Activated T-helper 2 cell treated with anti-CD3 and anti-CD28 coated beads, Interferon-gamma antibody, Interleukin-2, Interleukin-4, amounts not matched to agents 10 μg/mL and 5 μg/mL and 100 μg/mL, durations not matched to agents 14 hours and 24 hours and 36 hours (primary cell): Measurements from ENCODE around the gene GATA5. TPM values are rescaled to one million over a fixed set of nuclear protein-coding genes. Genes with fewer than 3 reads are reported as not detected.

ENCODE experiments used
- DNase-seq: peaks from one replicate; pipeline ENCODE4 v3.0.0; 2021; ENCODE audit warnings: low spot score
- H3K27ac Mint-ChIP-seq: one replicate; pipeline ENCODE4 v1.8.0; 2021; ENCODE audit warnings: mixed read lengths
- H3K27me3 Mint-ChIP-seq: one replicate; pipeline ENCODE4 v1.8.0; 2021; ENCODE audit warnings: low read depth, mixed read lengths
- H3K36me3 Mint-ChIP-seq: one replicate; pipeline ENCODE4 v1.8.0; 2021; ENCODE audit warnings: low read depth, mixed read lengths
- H3K4me1 Mint-ChIP-seq: one replicate; pipeline ENCODE4 v1.8.0; 2021; ENCODE audit warnings: low read depth, mixed read lengths
- H3K4me3 Mint-ChIP-seq: one replicate; pipeline ENCODE4 v1.8.0; 2021; ENCODE audit warnings: low read depth, mild to moderate bottlenecking, moderate library complexity, mixed read lengths
- H3K9me3 Mint-ChIP-seq: one replicate; pipeline ENCODE4 v1.8.0; 2021; ENCODE audit warnings: mixed read lengths
- intact Hi-C: fragments of 100-400 bp; cut with micrococcal nuclease; formaldehyde crosslinking; loops from one replicate; pipeline ENCODE4 v1.15.1; 2023
- total RNA-seq: library from RNA; stranded (reverse); gene quantifications from 2 replicates; pipeline ENCODE4 v1.2.3, GENCODE V29; 2022

GATA5 gene
- total RNA-seq, 1 donor from 2014 or later: not detected

GRCh38 chr20:62424249-62425107 lies 51.3 kb downstream of the GATA5 start:
- Mint-ChIP-seq H3K36me3 (no peaks in the 10 kb centered on the region), H3K4me1 (no peaks in the 10 kb centered on the region), H3K4me3 (no peak overlapping the region), H3K27me3 (no peaks in the 10 kb centered on the region), H3K9me3 (no peaks in the 10 kb centered on the region), H3K27ac (no peak overlapping the region)
- intact Hi-C loops: no loop called here
- no peak for DNase-seq

DNA sequence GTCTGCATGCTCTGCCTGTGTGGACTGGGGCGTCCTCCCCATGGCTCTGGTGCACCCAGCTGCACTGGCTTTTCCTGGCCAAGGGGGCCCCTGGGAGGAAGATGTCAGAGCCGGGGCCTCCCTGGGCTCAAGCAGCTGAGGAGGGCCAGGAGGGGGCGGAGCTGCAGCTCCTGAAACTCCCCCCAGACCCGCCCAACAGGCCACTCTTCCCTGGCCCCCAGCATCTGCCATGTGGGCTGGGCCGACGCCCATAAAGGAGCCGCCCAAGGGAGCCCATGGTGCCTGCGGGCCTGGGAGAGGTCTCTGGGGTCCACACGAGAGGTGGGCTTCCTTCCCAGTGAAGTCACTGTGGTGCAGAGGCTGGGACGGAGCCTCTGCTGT lies 52.5 kb downstream of the GATA5 start:
- H3K36me3 Mint-ChIP-seq: no peaks in the 10 kb centered on the region
- H3K4me3 Mint-ChIP-seq: no peak overlapping the region
- no peak for DNase-seq
- H3K9me3 Mint-ChIP-seq: no peaks in the 10 kb centered on the region
- H3K4me1 Mint-ChIP-seq: no peaks in the 10 kb centered on the region
- intact Hi-C loops: no loop called here
- no peaks in the 10 kb centered on the region for H3K27me3 Mint-ChIP-seq
- no peak overlapping the region for H3K27ac Mint-ChIP-seq

- no peaks in the 10 kb centered on the region for H3K9me3 Mint-ChIP-seq
- no peaks in the 10 kb centered on the region for H3K4me1 Mint-ChIP-seq
- DNase-seq: no peak
- no peak overlapping the region for H3K4me3 Mint-ChIP-seq
- H3K27ac Mint-ChIP-seq: no peak overlapping the region
- intact Hi-C loops: no loop called here
- H3K27me3 Mint-ChIP-seq: no peaks in the 10 kb centered on the region
- no peaks in the 10 kb centered on the region for H3K36me3 Mint-ChIP-seq
Measured at GRCh38 chr20:62422636-62423325, 53.0 kb downstream of the GATA5 start.

DNA sequence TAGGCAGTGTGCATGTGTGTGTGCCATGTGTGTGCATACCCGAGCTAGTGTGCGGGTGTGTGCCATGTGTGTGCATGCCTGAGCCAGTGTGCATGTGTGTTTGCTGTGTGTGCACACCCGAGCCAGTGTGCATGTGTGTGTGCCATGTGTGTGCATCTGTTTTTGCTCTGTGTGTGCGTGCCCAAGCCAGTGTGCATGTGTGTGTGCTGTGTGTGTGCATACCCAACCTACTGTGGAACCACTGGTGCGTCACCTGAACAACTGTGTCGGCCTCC lies 54.1 kb downstream of the GATA5 start:
- Mint-ChIP-seq H3K9me3 (no peaks in the 10 kb centered on the region), H3K4me1 (no peaks in the 10 kb centered on the region)

DNA sequence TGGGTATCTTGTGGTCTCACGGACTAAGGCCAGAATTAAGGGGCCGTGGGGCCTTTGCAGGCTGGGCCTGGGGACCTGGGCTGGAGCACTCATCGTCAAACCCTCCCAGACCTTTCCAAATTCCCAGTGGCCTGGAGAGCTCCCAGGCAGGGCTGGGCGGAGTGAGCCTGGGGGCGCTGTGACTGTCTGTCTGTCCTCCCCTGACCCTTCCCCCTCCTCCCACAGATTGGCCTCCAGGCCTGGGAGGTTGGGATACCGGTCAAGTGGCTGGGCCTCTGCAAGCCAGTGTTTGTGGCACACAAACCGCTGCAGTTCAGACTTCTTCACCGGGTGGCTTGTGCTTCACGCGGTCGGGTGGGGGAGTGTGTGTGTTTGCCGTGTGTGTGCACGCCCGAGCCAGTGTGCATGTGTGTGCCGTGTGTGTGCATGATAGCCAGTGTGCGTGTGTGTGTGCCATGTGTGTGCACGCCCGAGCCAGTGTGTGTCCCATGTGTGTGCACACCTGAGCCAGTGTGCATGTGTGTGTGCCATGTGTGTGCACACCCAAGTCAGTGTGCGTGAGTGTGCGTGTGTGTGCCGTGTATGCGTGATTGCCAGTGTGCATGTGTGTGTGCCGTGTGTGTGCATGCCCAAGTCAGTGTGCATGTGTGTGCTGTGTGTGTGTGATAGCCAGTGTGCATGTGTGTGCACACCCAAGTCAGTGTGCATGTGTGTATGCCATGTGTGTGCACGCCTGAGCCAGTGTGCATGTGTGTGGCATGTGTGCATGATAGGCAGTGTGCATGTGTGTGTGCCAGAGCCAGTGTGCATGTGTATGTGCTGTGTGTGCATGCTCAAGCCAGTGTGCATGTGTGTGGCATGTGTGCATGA lies 54.7 kb downstream of the GATA5 start:
- Mint-ChIP-seq H3K27ac (no peak overlapping the region), H3K27me3 (no peaks in the 10 kb centered on the region), H3K9me3 (no peaks in the 10 kb centered on the region), H3K4me1 (no peaks in the 10 kb centered on the region), H3K4me3 (no peak overlapping the region), H3K36me3 (no peaks in the 10 kb centered on the region)
- no peak for DNase-seq
- intact Hi-C loops: no loop called here

More for the DNA sequence above, 54.1 kb downstream of the GATA5 start:
- no peak for DNase-seq
- intact Hi-C loops: no loop called here
- no peaks in the 10 kb centered on the region for H3K27me3 Mint-ChIP-seq
- H3K27ac Mint-ChIP-seq: no peak overlapping the region
- no peaks in the 10 kb centered on the region for H3K36me3 Mint-ChIP-seq
- H3K4me3 Mint-ChIP-seq: no peak overlapping the region

DNA sequence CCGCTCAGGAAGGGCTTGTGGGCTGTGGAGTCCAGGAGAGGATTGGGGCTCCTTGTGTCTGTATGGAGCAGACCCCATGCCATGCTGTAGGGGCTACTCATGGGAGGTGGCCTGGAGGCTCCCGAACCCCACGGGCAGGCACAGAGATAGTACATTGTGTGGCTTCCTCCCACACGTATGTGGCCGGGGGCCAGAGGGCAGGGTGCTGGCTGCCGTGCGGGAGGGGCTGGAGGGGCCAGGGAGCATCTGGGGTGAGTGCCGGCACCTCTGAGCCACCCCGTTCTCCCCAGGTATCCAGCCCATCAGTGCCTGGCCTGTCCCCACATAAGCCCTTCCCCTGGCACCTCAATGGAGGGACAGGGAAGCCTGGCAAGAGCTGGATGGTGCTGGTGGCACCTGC lies 56.0 kb downstream of the GATA5 start:
- Mint-ChIP-seq H3K27me3 (no peaks in the 10 kb centered on the region), H3K36me3 (no peaks in the 10 kb centered on the region), H3K4me3 (no peak overlapping the region), H3K27ac (no peak overlapping the region), H3K9me3 (no peaks in the 10 kb centered on the region), H3K4me1 (no peaks in the 10 kb centered on the region)
- no peak for DNase-seq
- intact Hi-C loops: no loop called here

- Mint-ChIP-seq H3K9me3 (no peaks in the 10 kb centered on the region), H3K36me3 (no peaks in the 10 kb centered on the region), H3K27ac (no peak overlapping the region), H3K4me3 (no peak overlapping the region), H3K27me3 (no peaks in the 10 kb centered on the region), H3K4me1 (no peaks in the 10 kb centered on the region)
- intact Hi-C loops: no loop called here
- DNase-seq: no peak
Measured at GRCh38 chr20:62418709-62419487, 56.9 kb downstream of the GATA5 start.

GRCh38 chr20:62417981-62418708 lies 57.6 kb downstream of the GATA5 start:
- intact Hi-C loops: no loop called here
- DNase-seq: no peak
- Mint-ChIP-seq H3K36me3 (no peaks in the 10 kb centered on the region), H3K27ac (no peak overlapping the region), H3K9me3 (no peaks in the 10 kb centered on the region), H3K27me3 (no peaks in the 10 kb centered on the region), H3K4me1 (no peaks in the 10 kb centered on the region), H3K4me3 (no peak overlapping the region)

- Mint-ChIP-seq H3K36me3 (no peaks in the 10 kb centered on the region), H3K27me3 (no peaks in the 10 kb centered on the region)
Measured at GRCh38 chr20:62416651-62417637, 58.9 kb downstream of the GATA5 start.

DNA sequence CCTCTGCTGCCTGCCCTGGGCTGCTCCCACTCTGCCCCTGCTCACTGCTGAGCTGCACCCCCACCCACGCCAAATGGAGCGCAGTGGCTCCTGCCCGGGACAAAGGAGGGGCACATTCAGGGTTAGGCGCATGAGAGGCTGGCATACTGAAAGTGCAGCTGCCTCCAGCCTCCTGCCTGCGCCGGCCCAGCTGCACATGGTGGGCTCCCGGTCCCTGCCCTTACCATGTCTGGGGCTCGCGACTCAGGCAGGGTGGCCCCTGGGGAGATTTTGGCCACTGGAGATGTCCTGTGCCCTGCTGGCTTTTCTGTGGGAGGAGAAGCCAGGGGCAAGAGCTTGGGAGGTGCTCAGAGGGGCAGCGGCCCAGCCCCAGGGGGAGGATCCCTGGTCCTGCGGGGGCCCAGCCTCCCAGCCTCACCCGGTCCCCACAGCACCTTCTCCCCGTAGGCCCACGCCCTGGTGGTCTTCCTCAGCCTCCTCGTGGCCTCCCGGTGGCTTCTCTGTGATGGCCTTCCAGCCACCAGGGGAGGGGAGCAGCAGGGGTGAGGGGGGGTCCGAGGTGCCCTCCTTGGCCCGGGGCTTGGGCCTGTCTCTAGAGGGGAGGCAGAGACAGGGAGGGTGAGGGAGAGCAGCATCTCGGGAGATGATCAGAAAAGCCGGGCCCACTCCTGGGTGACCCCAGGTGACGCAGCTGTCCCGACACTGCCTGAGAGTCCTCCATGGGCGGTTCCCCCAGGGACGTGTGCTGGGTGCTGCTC lies 60.3 kb downstream of the GATA5 start:
- intact Hi-C loops: no loop called here
- Mint-ChIP-seq H3K4me3 (no peak overlapping the region), H3K4me1 (no peaks in the 10 kb centered on the region), H3K27ac (no peak overlapping the region), H3K9me3 (no peaks in the 10 kb centered on the region), H3K36me3 (no peaks in the 10 kb centered on the region), H3K27me3 (no peaks in the 10 kb centered on the region)
- no peak for DNase-seq

More at GRCh38 chr20:62416651-62417637, 58.9 kb downstream of the GATA5 start:
- no peak overlapping the region for H3K4me3 Mint-ChIP-seq
- no peaks in the 10 kb centered on the region for H3K9me3 Mint-ChIP-seq
- H3K4me1 Mint-ChIP-seq: no peaks in the 10 kb centered on the region
- intact Hi-C loops: no loop called here
- H3K27ac Mint-ChIP-seq: no peak overlapping the region
- no peak for DNase-seq
